GM10847 (cell line): Measurements from ENCODE around the gene TEX51.

Source experiments
- POLR2A ChIP-seq: IDR thresholded peaks from 2 replicates; pipeline ENCODE4 v1.6.1; 2011; ENCODE audit not compliant: insufficient read length; ENCODE audit errors: extremely low read depth

Gene TEX51

DNA sequence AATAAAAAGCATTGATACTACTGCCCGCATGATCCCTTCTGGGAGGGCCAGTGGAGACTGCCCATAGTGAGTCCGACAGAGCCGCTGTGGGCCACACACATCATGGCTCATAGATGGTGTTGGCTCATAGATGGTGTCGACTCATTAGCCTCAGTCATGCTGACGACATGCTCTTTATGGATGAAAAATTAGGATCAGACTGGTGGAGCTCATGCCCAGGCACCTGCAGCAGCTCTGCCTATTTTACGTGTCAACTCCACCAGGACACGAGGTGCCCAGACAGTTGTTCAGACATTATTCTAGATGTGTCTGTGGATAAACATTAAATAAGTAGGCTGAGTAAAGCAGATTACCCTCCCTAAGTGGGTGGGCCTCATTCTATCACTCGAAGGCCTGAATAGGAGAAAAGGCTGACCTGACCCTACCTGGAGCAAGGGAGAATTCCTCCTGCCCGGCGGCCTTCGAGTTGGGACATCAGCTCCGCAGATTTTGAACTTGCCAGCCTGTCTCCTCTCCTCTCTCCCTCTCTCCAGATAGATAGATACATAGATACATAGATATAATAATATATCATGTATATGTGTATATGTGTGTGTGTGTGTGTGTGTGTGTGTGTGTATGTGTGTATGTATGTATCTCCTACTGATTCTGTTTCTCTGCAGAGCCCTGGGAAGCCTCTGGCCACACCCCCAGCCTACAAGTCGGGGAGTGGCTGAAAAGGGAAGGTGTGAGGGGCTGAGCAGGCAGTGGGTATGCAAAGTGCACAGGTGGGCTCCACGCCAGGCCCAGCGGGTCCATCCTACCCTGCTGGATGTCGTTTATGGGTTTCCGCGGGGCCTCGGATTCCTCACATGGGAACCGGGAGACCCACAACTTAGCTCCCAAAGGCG, 13.6 kb upstream of the TEX51 start:
- no peak for TF ChIP-seq POLR2A

DNA sequence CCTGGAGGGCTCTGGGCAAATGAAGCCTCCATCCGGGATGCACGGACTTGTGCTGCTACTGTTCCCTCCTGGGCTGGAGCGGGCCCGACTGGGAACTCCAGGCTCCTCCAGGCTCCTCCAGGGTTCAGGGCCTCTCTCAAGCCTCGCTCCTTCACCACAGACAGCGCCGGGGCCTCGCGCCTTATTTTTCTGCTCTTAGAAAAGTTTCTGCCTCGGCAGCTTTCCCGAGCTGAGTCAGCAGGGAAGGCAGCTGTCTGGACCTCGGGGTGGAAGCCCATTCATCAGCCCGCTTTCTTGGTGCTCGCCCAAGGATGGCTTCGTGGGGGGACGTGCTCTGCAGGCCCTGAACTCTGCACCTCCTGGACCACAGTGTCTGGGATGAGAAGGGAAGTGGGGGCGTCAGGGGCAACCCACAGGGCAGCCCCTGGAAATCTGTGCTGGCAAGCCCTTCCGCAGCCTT, 12.9 kb upstream of the TEX51 start:
- no peak for TF ChIP-seq POLR2A

DNA sequence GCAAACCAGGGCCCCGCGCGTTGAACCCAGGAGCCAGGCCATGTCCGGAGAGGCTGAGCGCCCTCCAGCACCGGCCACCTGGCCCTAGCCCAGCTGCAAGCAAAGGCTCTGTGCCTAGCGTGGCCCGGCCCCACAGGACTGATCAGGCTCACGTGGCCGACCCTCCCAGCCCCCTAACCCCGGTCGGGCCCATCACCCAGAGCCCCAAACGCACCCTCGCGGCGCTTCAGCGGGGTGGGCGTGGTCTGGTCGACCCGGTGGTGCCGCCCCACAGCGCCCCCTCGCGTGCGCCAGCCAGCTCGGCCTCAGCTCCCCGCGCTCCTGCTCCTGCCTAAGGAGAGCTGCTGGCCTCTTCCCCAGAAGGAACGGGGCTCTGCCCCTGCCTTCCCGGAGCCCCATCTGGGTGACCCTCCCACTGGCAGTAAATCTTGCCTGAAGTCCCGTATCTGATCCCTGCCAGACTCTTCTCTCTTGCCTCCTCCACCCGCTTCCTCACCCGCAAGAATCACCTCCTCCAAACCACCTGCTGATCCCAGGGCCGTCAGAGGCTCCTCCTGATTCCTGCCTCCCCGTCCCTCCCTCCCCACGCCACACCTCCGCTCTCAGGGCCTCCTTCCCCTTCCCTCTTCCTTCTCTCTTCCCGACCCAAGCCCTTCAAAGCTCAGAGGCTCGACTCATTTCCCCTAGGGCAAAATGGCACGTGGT, 12.3 kb upstream of the TEX51 start:
- no peak for TF ChIP-seq POLR2A

DNA sequence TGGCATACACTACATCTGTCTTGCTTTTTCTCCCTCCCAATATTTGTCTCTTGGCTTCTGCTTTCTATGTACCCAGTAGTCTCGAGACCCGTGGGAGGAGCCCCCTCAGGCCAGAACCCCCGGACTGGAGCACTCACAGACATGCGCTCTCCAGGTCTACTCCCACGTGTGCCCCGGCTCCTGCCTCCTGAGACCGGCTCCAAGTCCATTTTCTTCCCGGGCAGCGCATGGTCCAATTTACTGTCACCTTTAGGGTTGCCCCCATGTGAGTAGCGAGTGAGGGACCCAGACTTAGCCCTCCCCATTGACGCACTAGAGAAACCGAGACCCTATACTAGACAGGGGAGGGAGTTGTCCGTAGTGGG, 11.8 kb upstream of the TEX51 start:
- TF ChIP-seq POLR2A: no peak

DNA sequence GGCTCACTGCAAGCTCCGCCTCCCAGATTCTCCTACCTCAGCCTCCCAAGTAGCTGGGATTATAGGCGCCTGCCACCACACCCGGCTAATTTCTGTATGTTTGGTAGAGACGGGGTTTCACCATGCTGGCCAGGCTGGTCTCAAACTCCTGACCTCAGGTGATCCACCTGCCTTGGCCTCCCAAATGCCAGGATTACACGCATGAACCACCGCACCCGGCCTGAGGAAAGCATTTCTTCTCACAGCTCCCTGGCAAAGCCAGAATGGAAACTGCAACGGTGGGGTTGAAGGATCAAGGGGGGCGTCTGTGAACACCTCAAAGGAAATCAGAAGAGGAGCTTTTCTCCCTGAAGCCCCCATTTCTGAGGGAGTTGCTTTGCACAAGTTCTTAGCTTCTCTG, 11.2 kb upstream of the TEX51 start:
- TF ChIP-seq POLR2A: no peak

DNA sequence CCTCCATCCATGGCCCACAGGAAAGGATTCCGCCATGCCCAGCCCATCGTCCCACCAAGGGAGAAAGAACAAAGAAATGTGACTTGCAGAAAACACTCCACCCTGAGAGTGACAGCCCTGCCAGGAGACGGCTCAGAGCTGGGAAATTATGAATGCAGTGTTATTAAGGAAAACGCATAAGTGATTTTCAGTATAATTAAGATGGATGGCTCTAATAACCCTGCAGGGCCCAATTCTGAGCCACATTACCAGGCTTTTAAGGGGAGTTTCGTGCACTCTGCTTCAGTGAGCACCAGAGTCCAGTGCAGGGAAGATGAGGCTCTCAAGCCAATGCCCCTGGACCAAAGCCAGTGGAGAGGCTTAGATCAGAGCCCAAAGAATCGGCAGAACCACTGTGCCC, 10.6 kb upstream of the TEX51 start:
- no peak for TF ChIP-seq POLR2A

DNA sequence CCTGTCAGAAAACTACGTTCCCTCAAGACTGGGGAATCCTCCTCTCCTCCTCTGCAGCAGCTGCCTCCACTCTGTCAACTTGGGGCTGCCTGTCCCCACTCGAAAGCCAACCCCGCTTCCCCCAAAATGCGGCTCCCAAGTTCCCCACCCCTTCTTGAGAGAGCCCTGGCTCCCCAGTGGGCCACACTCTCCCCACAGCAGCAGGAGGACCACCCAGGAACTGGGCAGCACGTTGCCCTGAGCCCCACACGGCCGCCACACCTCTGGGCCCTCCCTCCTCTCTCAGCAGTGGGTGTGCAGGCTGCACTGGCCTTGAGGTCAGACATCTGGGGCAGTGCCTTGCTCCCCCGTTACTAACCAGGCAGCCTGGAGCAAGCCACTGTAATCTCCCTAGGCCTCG, 9.6 kb upstream of the TEX51 start:
- no peak for TF ChIP-seq POLR2A

DNA sequence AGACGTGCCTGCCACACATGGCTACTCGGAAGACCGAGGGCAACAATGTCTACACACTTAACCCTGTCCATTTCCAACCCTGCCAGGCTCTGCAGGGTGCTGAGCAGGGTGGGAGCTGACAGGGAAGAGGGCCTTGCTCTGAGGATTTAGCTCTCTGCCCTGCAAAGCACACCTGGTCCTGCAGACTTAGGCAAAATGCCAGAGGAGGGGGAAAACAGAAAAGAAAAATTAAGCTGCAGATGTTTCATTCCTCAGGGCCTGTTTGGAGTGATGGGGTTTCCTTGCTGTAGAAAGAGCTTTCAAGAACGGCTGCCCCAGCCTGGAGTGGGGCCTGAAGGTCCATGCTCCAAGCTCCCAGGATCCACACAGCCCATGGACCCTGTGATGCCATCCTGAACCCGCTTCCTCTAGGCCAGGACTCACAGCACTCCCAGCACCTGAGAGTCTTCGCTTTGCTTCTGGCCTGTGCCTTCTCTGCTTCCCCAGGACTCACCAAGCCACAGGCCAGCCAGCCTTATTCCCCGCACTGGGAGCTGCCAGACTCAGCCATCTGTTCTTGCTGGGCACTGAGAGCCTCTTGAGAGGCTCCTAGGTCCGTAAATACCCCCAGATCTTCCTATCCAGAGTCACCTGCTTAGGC, 9.1 kb upstream of the TEX51 start:
- no peak for TF ChIP-seq POLR2A

DNA sequence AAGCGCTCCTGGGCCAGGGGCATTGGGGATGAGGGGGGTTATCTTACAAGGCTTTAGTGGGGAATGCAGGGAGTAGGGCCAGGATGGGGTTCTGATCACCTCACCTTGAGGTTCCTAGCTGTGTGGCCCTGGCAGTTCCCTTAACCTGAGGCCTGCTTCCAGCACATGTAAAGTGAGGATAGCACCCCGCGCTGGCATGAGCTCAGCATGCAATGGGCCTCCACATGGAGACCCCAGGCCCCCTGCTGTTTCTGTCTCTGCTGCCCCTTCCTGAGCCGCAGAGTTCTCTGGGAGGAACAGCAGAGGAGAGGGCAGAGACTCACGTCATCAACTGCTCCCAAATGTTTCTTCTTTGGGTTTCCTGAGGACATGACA, 8.6 kb upstream of the TEX51 start:
- TF ChIP-seq POLR2A: no peak

DNA sequence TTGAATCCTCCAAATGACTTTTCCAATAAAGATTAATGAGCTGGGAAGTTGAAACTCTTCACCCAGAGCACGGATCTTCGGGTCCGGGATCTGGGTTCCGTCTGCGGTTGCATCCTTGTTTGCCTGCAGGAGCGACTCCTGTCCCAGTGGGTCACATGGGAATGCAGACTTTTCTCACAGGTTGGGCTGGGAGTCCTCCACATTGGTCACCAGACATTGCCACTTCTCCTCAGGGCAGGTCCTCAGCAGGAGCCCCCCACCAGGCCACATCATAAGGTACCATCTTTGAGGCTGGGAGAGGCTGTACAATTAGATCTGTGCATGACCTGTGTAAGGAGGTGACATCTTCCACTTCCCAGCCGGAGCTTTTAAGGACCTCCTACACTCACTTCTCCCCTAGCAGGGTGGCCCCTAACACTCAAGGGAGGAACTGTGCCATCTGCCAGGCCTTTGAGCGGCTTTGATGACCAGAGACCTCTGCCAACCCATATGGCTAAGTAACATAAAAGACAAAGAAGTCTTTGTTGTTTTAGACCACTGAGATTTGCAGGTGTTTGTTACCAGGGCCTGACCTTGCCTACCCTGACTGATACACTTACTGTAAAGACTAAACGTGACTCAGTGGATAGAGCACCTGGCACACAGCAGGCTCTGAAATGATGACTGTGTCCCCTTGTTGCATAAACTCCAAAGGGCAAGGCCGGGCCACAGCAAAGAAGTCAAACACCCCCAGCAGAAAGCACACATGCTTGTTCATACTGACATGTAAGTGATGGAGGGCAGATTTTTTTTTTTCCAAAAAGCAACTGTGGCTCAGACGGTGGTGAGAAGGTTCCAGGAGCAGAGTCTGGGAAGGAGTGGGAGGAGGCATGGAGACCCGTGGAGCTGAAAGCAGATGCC, 7.9 kb upstream of the TEX51 start:
- no peak for TF ChIP-seq POLR2A

DNA sequence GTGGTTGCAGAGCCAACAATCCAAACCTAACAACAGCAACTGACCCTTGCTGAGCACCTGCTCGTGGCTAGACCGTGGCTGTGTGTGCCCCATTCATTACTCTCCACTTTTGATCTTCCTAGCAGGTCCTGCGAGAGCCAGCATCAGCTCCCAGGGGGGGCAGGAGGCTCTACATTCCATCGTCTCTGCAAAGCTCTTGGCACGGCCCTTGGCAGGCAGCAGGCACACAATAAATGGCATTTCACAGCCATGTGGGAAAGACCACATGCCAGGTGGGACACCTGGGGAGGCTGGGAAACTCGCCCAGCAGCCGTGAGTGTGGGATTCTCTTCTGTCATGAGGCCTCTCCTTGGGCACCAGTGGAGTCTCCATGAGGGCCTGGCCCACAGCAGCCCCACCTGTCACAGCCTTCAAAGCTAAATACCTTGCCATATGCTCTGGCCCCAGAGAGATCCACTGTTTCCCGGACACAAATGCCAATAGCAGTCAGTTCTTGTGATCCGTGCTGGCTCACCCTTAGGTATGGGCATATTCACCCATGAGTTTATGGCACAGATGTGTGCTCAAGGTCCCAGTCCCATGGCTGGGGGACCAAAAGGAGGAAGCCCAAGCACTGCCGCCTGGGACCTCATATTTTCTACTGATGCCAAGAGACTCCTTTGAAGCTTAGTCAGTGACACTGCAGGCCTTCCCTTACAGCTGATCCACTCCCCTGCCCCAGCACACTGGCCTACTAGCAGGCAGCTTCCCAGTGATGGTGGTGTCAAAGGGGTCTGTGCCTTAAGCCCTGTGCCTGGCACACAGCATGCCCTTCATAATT, 6.8 kb upstream of the TEX51 start:
- TF ChIP-seq POLR2A: no peak

DNA sequence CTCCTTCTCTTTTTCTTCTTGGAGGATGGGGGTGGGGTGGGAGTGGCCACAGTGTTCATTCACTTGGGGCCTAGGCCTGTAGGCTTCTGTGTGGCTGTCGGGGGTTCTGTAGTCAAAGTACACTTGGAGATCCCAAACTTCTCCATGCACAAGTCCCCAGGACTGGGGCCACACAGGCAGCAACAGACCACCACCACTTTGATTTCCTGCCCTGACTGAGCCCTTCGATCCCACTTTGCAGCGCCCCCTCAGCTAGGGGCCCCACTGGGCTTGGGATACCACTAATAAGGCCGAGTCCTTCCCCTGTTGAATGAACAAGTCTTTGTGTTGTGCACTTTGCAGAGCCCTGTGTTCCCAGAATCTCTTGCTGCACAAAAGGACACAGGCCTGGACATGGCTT, 5.5 kb upstream of the TEX51 start:
- no peak for TF ChIP-seq POLR2A

DNA sequence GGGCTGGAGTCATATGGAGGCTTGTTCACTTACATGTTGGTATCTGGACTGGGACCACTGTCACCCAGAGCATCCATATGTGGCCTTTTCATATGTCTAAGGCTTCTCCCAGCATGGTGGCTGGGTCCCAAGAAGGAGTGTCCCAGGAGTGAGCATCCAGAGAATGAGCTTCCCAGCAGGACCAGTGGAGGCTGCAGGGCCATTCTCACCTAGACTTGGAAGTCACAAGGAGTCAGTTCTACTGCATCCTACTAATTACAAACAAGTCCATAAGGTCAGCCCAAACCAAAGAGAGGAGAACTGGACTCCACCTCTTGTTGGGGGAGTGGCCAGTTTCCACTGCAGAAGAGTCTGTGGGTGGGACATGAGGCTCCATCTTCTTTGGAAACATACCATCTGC, 5.1 kb upstream of the TEX51 start:
- no peak for TF ChIP-seq POLR2A

DNA sequence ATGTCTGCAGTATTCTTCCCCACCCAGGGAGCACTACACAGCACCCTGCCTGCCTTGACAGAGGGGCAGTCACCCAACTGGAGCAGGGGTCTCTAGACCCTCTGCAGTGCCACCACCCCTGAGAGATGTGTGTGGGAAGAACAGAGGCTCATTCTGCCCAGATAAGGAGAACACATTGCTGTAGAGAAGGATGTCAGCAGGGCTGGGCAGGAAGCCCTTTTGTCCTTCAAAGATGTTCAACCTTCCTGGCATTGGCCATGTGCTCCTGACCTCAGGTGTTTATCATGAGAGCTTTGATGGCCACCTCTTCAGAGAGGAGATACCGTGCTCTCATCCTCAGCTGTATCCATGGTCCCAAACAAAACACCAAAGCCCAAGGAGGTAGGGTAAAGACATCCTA, 4.6 kb upstream of the TEX51 start:
- no peak for TF ChIP-seq POLR2A
